WI38 (cell line): Measurements from ENCODE around the gene GLB1L2.

ENCODE experiments used
- H3K4me3 ChIP-seq: 2 replicates; pipeline ENCODE4 v1.5.1; 2011; ENCODE audit warnings: low read depth, mild to moderate bottlenecking, control low read depth, low read length
- TF ChIP-seq, protein P1 (sequence below): IDR thresholded peaks from 2 replicates; pipeline ENCODE4 v1.5.1; 2012; ENCODE audit warnings: low read depth, mild to moderate bottlenecking, control low read depth, low read length

The GLB1L2 gene

DNA sequence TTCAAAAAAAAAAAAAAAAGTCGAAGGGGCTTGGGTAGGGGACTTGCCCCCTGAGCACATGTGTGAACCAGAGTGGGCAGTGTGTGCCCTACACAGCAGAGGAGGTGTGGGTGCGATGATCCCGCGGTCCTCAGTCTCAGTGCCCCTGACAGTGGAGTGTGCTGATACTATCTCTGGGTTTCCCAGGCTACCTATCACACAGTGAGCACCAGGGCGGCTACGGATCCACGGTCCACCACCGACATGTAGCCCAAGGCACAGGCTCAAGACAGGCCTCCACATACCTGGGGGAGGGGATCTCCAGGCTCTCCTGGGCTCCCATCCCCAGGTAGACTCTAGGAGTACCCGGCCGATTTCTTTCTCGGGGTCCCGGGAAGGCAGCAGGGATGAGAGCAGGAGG lies 71.1 kb downstream of the GLB1L2 start:
- H3K4me3 ChIP-seq = no peak overlapping the region
- TF ChIP-seq, protein P1, sequence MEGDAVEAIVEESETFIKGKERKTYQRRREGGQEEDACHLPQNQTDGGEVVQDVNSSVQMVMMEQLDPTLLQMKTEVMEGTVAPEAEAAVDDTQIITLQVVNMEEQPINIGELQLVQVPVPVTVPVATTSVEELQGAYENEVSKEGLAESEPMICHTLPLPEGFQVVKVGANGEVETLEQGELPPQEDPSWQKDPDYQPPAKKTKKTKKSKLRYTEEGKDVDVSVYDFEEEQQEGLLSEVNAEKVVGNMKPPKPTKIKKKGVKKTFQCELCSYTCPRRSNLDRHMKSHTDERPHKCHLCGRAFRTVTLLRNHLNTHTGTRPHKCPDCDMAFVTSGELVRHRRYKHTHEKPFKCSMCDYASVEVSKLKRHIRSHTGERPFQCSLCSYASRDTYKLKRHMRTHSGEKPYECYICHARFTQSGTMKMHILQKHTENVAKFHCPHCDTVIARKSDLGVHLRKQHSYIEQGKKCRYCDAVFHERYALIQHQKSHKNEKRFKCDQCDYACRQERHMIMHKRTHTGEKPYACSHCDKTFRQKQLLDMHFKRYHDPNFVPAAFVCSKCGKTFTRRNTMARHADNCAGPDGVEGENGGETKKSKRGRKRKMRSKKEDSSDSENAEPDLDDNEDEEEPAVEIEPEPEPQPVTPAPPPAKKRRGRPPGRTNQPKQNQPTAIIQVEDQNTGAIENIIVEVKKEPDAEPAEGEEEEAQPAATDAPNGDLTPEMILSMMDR = no peak

DNA sequence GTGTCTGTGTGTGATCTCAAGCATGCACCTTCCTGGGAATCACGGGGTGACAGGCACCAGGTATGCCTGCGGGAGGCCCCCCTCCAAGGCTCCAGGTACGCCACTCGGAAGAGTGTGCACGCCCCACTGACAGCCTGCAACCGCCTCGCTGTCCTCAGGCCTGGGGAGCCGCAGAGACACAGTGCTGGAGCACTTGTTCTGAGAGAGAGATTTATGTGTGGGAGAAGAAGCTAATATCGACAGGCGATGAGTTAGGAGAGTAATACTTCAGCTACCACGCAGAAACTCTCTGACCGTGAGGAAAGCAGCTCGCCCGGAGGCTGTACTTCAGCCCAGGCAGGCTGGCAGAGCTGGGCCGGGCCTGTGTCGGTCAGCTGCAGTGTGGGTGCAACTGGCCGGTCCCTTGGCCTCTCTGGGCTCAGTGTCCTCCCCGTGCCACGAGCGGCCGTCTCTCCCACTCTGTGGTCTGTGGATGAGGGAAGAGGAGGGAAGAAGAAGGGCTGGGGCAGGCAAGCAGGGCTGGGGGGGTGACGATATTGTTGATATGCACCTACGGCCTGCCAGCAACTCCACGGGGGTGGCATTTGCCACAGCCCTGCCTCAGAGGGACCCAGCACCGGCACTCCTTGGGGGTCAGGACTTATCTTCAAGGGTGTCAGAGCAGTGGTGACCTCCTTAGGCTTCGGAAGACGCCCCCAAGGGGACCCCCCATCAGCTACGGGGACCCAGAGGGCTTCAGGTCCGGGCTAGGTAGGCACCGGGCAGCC lies 73.0 kb downstream of the GLB1L2 start:
- TF ChIP-seq, protein P1 = no peak
- H3K4me3 ChIP-seq = no peak overlapping the region

DNA sequence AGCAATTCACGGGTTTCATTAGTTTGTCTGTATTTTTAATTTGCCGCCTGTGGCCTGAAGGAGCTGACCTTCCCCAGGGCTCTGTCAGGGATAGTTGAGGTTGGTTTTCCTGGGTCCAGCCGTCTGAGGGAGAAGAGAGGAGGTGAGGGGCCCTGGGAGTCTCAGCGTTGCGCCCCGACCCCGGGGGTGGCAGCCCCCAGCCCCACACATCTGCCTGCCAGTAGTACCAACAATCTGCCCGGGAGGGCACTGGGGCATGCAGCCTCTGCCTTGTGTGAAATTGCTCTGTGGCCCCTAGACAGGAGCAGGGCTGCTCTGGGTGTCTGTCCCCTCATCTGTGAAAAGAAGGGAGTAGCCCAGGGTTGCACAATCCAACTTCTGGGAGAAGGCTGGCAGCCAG lies 73.6 kb downstream of the GLB1L2 start:
- no peak overlapping the region for H3K4me3 ChIP-seq
- TF ChIP-seq, protein P1 = no peak

DNA sequence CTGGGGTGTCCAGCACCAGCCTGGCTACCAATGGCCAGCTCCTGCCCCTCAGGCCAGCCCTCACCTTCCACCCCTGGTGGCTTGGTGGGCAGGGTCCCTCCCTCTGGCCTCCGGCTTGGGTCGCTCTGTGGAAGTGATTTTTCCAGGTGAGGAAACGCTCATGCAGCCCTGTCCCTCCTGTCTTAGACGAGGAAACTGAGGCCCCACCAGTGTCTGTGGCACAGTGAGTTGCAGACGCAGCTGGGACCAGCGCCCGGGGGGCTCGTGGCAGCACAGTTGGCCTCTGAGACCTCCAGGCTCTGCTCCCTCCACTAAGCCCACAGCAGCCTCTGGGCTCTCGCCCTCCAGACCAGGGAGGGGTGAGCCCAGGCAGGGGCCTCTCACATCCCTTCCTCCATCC lies 74.1 kb downstream of the GLB1L2 start:
- TF ChIP-seq, protein P1 = no peak
- no peak overlapping the region for H3K4me3 ChIP-seq

DNA sequence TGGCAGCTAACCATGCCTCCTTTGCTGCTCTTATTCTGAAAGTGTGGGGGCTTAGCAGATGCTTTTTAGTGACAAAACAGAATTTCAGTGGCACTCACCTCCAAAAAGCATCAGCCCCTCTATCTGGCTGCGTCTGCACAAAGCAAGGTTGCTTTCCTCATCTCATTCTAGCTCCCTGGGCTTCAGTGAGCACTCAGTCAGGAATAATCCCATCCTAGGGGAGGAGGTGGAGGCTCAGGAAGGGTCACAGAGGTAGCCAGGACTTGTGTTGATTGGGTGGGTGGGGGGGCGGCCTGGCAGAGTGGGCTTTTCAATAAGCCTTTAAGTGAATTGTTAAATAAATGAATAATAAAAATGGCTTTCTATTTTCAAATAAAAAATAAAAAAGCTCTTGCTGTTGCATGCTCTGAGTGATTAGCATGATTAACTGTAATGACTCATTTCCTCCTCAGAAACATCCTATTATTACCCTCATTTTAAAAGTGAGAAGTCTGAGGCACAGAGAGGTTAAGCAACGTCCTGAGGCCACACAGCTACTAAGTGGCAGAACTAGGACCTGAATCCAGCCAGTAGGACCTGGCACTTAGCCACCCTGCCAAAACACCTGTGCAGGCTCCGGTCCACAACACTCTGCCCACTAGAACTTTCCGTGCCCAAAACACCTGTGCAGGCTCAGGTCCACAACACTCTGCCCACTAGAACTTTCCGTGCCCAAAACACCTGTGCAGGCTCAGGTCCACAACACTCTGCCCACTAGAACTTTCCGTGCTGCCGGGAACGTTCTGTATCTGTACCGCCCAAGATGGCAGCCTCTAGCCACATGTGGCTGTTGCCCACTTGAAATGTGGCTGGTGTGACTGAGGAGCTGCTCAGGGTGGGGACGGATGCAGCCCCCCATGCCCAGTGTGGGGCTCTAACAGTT lies 74.7 kb downstream of the GLB1L2 start:
- TF ChIP-seq, protein P1 = no peak
- H3K4me3 ChIP-seq = no peak overlapping the region

DNA sequence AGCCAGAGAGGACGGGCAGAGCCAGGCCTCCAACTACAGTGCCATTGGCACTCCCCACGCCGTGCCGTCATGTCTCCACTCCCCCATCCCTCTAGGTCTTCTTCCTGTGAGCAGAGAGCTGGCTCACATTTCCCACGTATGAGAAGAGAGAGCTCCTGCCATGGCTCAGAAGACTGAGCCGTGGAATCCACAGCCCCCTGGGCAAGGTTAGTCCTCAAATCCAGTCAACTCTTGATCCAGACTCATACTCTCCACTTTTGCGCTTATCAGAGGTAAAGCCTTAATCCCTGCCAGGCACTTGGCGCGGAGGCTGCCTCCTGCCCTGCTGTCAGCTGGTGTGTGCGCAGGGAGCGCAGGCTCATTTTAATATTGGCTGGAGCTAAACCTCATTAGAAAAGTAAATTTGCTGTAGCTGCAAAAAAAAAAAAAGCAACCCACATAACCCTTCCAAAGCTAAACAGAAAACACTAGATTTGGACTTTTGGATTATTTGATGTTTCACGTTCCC lies 75.6 kb downstream of the GLB1L2 start:
- no peak overlapping the region for H3K4me3 ChIP-seq
- TF ChIP-seq, protein P1 = no peak
